Renal cortex interstitium (tissue), 15 donors: Measurements from ENCODE around the gene GDF11. TPM values are rescaled to one million over a fixed set of nuclear protein-coding genes. Genes with fewer than 3 reads are reported as not detected.

Experiments
- DNase-seq, 11 donors: peaks; one replicate each; pipeline ENCODE4 v3.0.0-alpha.2; 2013; ENCODE audit warnings: low read depth in 9 of 11, low spot score in 4 of 11; ENCODE audit errors: extremely low read depth in 1 of 11
- long read RNA-seq, 16 experiments: transcript quantifications; one replicate each; lab custom pipeline, GENCODE V29; 2026
- polyA plus RNA-seq, 3 donors: library from polyadenylated mRNA; unstranded; fragments of 120-200 nt; gene quantifications; one replicate each; pipeline ENCODE4 v1.2.1, GENCODE V29; 2013; ENCODE audit not compliant: insufficient read length in 3 of 3

The GDF11 gene
- polyA plus RNA-seq = 10 to 100 TPM; 19.5 to 25.6 (median 20.6) TPM
- long read RNA-seq, donor 1, full-length matches to known transcripts = 5 of 120 reads
- long read RNA-seq, donor 1, partial matches to known transcripts = 106 of 120 reads
- long read RNA-seq, donor 1, other reads (novel, unspliced or antisense) = 9 of 120 reads
- long read RNA-seq, donor 2, full-length matches to known transcripts = 4 of 4 reads
- long read RNA-seq, donor 2, partial matches to known transcripts = 0 of 4 reads
- long read RNA-seq, donor 2, other reads (novel, unspliced or antisense) = 0 of 4 reads
- long read RNA-seq, donor 3, full-length matches to known transcripts = 12 of 184 reads
- long read RNA-seq, donor 3, partial matches to known transcripts = 167 of 184 reads
- long read RNA-seq, donor 3, other reads (novel, unspliced or antisense) = 5 of 184 reads
- long read RNA-seq, donor 4, full-length matches to known transcripts = 1 of 1 reads
- long read RNA-seq, donor 4, partial matches to known transcripts = 0 of 1 reads
- long read RNA-seq, donor 4, other reads (novel, unspliced or antisense) = 0 of 1 reads
- long read RNA-seq, donor 5 = 0 reads
- long read RNA-seq, donor 6, full-length matches to known transcripts = 6 of 6 reads
- long read RNA-seq, donor 6, partial matches to known transcripts = 0 of 6 reads
- long read RNA-seq, donor 6, other reads (novel, unspliced or antisense) = 0 of 6 reads
- long read RNA-seq, donor 7, full-length matches to known transcripts = 5 of 183 reads
- long read RNA-seq, donor 7, partial matches to known transcripts = 171 of 183 reads
- long read RNA-seq, donor 7, other reads (novel, unspliced or antisense) = 7 of 183 reads
- long read RNA-seq, donor 8, full-length matches to known transcripts = 12 of 12 reads
- long read RNA-seq, donor 8, partial matches to known transcripts = 0 of 12 reads
- long read RNA-seq, donor 8, other reads (novel, unspliced or antisense) = 0 of 12 reads
- long read RNA-seq, donor 9, full-length matches to known transcripts = 7 of 74 reads
- long read RNA-seq, donor 9, partial matches to known transcripts = 67 of 74 reads
- long read RNA-seq, donor 9, other reads (novel, unspliced or antisense) = 0 of 74 reads
- long read RNA-seq, donor 10, full-length matches to known transcripts = 6 of 6 reads
- long read RNA-seq, donor 10, partial matches to known transcripts = 0 of 6 reads
- long read RNA-seq, donor 10, other reads (novel, unspliced or antisense) = 0 of 6 reads
- long read RNA-seq, donor 11, full-length matches to known transcripts = 4 of 4 reads
- long read RNA-seq, donor 11, partial matches to known transcripts = 0 of 4 reads
- long read RNA-seq, donor 11, other reads (novel, unspliced or antisense) = 0 of 4 reads
- long read RNA-seq, donor 12, partial matches to known transcripts = 93 of 99 reads
- long read RNA-seq, donor 12, other reads (novel, unspliced or antisense) = 6 of 99 reads
- long read RNA-seq, donor 13 = 0 reads
- long read RNA-seq, donor 14, full-length matches to known transcripts = 3 of 3 reads
- long read RNA-seq, donor 14, partial matches to known transcripts = 0 of 3 reads
- long read RNA-seq, donor 14, other reads (novel, unspliced or antisense) = 0 of 3 reads
- long read RNA-seq, donor 15, full-length matches to known transcripts = 3 of 3 reads
- long read RNA-seq, donor 15, partial matches to known transcripts = 0 of 3 reads
- long read RNA-seq, donor 15, other reads (novel, unspliced or antisense) = 0 of 3 reads
- long read RNA-seq, donor 16, full-length matches to known transcripts = 14 of 375 reads
- long read RNA-seq, donor 16, partial matches to known transcripts = 346 of 375 reads
- long read RNA-seq, donor 16, other reads (novel, unspliced or antisense) = 15 of 375 reads

DNA sequence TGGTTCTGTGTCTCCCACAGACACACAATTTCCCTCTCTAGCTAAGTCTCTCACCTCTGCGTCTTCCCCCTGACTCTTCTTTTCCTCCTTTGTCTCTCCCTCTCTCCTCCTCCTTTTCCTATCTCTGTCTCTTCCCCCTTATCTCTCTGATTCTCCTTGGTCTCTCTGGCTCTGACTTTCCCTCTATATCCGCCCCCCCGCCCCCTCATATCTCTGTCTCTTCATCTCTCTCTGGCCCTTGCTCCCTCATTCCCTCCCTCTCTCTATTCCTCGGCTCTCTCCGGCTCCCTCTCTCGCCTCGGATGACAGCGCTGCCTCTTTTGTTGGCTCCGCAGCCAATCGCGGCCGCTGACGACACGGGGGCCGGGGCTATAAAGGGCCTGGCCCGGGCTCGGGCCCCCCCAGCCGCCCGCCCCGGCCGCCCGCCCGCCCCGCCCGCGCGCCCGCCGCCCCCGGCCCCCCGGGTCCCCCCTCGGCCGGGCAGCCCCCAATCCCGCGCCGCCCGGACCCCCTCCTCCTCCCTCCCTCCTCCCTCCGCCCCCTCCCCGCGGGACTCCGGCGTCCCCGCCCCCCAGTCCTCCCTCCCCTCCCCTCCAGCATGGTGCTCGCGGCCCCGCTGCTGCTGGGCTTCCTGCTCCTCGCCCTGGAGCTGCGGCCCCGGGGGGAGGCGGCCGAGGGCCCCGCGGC, at the start of gene GDF11:
Gene GDF11 (plus strand): TSS at position 404 of the 687 bp plus-strand sequence. CDS start 195 bp downstream, at position 599.
- peak in 5 of 11 donors; percentile 77 to 86 (median 82) for DNase-seq

DNA sequence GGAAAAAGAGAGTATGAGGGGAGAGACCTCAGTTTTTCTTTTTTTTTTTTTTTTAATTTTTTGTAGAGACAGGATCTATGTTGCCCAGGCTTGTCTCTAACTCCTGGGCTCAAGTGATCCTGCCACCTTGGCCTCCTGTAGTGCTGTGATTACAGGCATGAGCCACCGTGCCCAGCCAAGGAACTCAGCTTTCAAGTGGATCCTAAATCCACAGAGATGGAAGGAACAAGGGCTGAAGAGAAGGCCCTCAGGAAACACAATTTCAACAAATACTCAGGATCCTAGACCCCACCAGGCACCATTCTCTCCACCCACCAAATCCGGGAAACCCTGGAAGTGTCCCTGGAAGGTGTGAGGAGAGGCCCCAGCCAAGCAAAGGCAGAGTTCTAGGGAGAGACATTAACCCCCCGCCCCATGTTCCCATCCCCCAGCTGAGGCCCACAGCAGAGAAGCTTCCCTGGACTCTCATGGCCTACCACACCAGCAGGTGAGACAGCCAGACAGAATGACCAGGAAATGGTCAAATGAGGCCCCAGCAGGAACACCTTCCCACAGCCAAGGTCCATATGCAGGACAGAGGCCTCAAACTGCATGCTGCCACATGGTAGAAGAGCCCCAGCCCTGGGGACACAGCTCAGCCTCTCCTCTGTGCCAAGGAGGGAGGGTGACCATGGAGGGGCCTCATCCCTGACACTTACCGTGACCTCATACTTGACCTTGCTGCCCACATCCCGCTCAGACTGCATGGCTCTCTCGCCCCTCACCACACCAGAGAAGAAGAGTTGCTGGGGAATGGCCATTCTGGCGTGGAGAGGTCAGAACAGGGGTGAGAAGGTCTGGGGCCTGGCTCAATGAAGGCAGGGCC, 49.4 kb upstream of the GDF11 start:
- DNase-seq = no peak

- DNase-seq = no peak
These were observed 48.8 kb upstream of the GDF11 start for GRCh38 chr12:55694188-55694515.

GRCh38 chr12:55694651-55695050, 48.3 kb upstream of the GDF11 start:
- DNase-seq = no peak

DNA sequence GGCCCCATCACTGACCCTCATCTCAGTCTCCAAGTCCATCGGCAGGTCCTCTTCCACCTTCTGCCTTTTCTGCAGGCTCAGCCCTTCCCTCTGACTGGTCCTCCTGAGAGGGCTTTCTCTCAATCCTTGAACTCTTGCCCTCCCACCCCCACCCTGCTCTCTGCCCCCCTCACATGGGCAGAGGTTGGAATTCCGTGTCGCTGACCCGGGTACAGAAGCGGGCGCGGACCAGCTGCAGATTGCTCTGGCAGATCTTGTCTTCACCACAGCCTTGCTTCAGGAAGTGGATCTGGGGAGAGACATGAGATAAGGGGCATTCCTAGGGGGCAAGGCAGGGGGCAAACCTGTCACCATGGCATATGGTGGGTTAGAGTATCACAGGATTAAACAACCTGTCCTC, 47.6 kb upstream of the GDF11 start:
- no peak for DNase-seq

DNA sequence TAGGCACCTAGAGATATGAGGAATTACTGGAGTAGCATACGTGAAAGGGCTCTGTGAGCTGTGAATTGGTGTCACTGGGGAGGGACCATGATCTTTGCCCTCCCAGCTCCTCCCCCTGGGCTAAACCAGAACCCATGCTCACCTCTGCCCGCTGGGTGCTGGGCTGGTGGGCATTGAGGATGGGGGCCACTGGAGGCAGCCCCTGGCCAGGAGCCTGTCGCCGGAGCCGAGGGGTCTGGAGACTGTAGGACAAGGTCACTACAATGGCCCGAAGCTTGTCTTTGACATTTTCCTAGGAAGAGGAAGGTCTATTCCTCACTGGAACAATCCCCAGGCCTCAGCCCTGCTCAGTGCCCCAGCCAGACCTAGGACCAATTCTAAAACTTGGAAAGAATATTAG, 46.8 kb upstream of the GDF11 start:
- DNase-seq = no peak

GRCh38 chr12:55696796-55697462, 46.0 kb upstream of the GDF11 start:
- DNase-seq = no peak

- DNase-seq = no peak
These were observed 45.2 kb upstream of the GDF11 start for GRCh38 chr12:55697686-55698085.

- no peak for DNase-seq
These were observed 44.5 kb upstream of the GDF11 start for GRCh38 chr12:55698241-55698955.

DNA sequence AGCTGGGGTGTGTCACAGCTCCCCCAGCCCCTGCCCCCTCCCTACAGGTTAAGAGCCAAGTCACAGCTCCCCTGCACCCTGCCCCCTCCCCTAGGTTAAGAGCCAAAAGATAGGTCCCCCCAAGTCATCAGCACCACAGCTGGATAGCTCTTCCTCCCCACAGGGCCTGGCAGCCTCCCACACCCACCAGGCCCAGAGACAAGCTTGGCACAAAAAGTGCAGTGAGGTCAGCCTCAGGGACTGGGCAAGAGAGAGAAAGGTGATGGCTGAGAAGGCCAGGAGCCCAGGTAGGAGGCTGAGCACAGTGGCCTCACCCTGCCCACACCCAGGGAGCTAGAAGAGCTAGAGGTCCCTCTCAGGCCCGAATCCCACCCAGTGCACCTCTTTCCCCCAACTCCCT, 44.0 kb upstream of the GDF11 start:
- no peak for DNase-seq

DNA sequence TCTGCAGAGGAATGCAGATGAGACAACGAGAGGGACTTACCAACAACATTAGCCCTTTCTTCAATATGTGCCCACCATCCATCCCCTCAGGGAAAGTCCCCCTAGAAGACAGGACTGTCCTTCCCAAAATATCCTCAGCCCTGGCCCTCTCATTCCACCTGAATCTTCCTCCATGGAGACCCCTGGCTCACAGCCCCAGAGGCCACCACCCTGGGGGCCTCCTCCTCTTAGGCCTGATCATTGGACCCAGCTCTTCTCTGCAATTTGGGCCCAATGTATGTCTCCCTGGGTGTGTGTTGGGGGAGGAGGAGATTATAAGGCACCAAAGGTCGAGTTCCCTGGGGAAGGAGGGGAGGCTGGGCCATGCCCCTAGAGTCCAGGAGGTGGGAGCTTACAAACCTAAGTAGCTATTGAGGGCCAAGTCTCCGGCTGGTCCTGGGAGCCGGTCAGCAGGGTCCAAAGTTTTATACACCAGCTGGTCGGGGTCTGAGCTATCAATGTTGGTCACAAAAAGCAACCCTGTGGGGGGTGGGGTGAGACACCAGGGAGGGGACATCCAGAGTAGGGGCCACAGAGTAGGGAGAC, 43.4 kb upstream of the GDF11 start:
- DNase-seq = no peak

DNA sequence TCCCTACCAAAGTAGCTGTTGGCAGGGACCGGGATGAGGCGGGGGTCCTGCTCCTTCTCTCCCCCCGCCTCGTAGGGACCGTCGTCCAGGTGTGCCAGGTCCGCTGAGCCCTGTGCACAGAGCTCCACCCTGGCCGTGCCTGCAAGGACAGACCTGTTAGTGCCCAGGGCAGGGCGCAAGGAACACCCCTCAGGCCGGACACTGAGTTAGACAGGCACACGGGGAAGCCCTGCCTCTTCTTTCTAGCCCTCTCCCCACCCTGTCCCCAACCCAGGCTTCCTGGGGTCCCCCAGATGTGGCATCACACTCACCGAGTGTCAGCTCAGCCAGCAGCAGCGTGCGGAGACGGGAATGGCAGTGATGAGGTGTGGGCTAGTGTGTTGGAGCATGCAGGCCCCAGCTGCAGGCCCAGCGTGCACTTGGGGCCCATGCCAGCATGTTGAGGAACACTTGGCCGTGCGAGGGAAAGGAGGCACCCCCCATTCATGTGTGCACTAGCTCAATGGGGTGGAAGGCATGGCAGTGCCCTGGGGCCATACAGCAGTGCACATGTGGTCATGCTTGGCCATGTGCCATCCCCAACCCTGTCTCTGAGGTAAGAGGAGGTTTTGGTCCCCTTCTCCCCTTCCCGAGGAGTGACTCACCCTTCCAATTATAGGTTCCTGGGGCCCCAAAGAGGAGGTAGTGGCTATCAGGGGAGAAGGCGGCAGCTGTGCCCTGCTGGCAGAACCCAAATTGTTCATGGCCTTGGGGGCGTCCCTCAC, 42.5 kb upstream of the GDF11 start:
- DNase-seq = no peak

- DNase-seq = no peak
These were observed 40.1 kb upstream of the GDF11 start for GRCh38 chr12:55702861-55703260.

- DNase-seq = no peak
These were observed 39.6 kb upstream of the GDF11 start for GRCh38 chr12:55703288-55703687.
